Smooth muscle cell of the umbilical artery (primary cell): ENCODE data around the gene ZNF425. TPM values are rescaled to one million over a fixed set of nuclear protein-coding genes. Genes with fewer than 3 reads are reported as not detected.

Experiments
- total RNA-seq: library from RNA; depleted of rRNA; stranded (reverse); fragments of >200 nt; gene quantifications from 2 replicates; pipeline ENCODE4 v1.2.3, GENCODE V29; 2014

The ZNF425 gene, protein sequence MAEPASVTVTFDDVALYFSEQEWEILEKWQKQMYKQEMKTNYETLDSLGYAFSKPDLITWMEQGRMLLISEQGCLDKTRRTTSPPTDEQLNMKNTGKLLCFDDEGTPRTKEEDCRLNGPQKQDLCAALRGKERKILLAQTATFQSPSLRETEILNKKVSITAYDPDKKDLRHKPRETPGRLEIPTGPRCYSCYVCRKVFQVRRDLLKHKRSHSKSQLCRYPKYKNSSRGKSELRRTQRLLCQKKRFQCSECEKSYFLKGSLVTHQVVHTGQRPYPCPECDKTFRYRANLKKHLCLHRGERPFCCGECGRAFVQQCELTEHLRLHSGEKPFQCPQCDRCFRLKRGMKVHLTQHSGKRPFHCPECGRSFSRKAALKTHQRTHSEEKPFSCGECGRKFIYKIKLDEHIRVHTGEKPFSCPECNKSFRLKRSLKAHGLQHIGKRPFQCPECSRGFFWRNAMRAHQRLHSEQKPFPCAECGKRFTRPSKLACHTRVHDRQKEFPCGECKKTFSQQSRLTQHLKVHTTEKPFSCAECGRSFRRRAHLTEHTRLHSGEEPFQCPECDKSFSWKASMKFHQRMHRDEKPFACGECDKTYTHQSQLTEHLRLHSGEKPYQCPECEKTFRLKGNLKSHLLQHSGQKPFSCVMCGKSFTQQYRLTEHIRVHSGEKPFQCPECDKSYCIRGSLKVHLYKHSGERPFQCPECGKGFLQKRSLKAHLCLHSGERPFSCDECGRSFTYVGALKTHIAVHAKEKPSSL
- 3.6 and 4.5 TPM in 2 replicates for total RNA-seq

GRCh38 chr7:149125863-149126661 is at the start of gene ZNF425:
Gene ZNF425, minus strand, starts transcription at chr7:149126324. Its CDS starts 111 bp downstream, at chr7:149126213.

DNA sequence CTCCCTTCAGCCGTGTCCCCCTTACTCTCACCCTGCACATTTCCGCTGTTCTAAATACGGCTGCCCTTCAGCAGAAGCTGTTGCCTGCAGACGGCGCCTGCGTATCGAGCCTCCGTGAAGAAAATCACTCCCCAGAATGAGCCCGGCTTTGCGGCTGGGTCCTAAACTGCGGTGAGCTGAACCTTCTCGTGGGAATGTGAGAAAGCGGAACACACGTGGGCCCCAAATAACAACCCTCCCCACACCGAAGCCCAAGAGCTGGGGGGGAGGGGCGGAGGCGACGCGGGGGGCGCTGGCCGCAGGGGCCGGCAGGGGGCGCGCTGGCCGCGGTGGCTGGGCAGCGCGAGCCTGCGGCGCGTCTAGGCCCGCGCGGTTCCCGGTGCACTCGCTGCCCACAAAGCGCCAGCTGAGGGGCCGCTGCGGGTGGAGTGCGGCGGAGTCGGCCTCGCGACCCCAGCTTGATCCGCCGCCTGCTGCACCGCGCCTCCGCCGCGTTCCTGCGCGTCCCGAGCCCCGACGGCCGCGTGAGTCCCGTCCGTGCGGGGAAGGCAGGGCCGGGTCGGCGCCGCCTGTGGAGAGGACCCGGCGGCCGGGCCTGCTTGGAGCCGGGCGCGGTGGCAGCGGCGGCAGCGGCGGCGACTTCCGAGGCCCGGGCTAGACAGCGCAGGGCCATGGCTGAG is 21.1 kb upstream of the ZNF425 start, which contains the start of gene ZNF398:
TSS of gene ZNF398 (plus strand) at position 382 of the 680 bp plus-strand sequence. CDS start at position 672, 290 bp downstream.

DNA sequence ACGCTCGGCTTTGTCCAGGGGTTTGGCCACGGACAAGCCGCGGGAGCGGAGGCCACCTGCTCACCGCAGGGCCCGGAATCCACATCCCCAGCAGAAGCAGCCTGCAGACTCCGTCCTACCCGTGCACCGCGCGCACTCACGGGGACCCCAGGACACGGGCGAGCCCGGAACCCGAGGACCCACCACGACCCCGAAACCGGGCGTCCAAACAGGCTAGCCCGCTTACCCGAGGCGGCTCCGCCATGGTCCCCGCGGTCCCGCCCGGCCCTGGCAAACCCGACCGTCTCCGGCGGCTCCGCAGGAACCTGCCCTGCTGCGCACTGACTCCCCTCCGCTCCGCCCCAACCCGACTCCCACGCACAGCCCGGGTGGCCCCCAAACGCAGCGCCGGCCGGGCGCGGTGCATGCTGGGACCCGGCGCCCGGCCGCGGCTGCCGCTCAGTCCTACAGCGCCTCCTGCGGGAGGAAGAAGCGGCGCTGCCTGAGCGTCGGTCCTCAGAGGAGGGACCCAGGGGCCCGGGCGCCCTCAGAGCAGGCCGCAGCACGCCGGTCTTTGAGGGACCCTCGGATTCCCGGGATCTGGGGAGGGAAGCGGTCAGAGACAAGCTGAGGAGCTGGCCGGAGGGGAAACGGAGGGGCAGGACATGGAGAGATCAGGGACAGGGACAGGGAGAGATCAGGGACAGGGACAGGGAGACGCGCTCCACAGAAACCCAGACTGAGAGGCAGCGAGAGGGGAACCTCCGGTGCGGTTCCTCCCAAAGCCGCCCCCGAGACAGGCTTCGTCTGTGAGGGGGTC is 35.5 kb downstream of the ZNF425 start, which contains the start of gene ZNF786:
TSS of gene ZNF786 (minus strand) at position 322 of the 799 bp plus-strand sequence. CDS start at position 244, 78 bp downstream.

Other genes starting within 250 kb of the ZNF425 start
- gene EZH2, start 242.0 kb downstream of the ZNF425 start, total RNA-seq: 5.0 and 8.7 TPM in 2 replicates
- gene PDIA4, start 97.8 kb downstream of the ZNF425 start, total RNA-seq: 617 TPM in 2 replicates
- gene ZNF786, start 35.6 kb downstream of the ZNF425 start, total RNA-seq: 5.3 and 8.2 TPM in 2 replicates
- 6.8 and 9.4 TPM in 2 replicates for gene ZNF398, start 21.1 kb upstream of the ZNF425 start, total RNA-seq
- gene ZNF282, start 69.2 kb upstream of the ZNF425 start, total RNA-seq: 15.1 and 25.7 TPM in 2 replicates
- 4.8 and 6.2 TPM in 2 replicates for gene ZNF212, start 113.3 kb upstream of the ZNF425 start, total RNA-seq
- gene ZNF783, start 135.9 kb upstream of the ZNF425 start, total RNA-seq: 9.4 and 10.7 TPM in 2 replicates